ENCODE measurements around the gene VPS26C.

GRCh38 chr21:37294679-37295078, 27.5 kb upstream of the VPS26C start:
- TF ChIP-seq SIN3A (conservative IDR thresholded peaks at IDR 0.05 in 1 of 2, IDR thresholded peaks at IDR 0.05 in 1 of 2; ENCODE audit: low read depth in 1 of 2, low read length in 2 of 2), result no peak
- TF ChIP-seq GTF2F1 (IDR thresholded peaks at IDR 0.05; ENCODE audit: borderline replicate concordance, low read depth, low read length), result no peak
- TF ChIP-seq CHD1 (IDR thresholded peaks at IDR 0.05; ENCODE audit: low read depth, low read length), result no peak
- TF ChIP-seq HDAC6 (IDR thresholded peaks at IDR 0.05; ENCODE audit: low read depth, low read length), result no peak
